Thymus (tissue), 11 donors: ENCODE data around the gene LMOD3. TPM values are rescaled to one million over a fixed set of nuclear protein-coding genes. Genes with fewer than 3 reads are reported as not detected.

Experiments
- DNase-seq, 9 donors: peaks; one replicate each; pipeline ENCODE4 v3.0.0-alpha.2; 2013; ENCODE audit warnings: low spot score in 9 of 9, low read depth in 6 of 9, missing footprints in 1 of 9
- H3K27ac ChIP-seq, 2 donors: one replicate each; pipeline ENCODE4 v1.5.1; 2013; ENCODE audit warnings: control low read depth in 1 of 2, low read depth in 1 of 2, low read length in 1 of 2, mild to moderate bottlenecking in 1 of 2, moderate library complexity in 1 of 2
- H3K27me3 ChIP-seq, 2 donors: one replicate each; pipeline ENCODE4 v1.5.1; 2013; ENCODE audit warnings: low read length in 1 of 2; ENCODE audit not compliant: control insufficient read depth in 2 of 2, insufficient read depth in 1 of 2
- H3K36me3 ChIP-seq, 2 donors: one replicate each; pipeline ENCODE4 v1.5.1; 2013; ENCODE audit warnings: low read length in 1 of 2, mild to moderate bottlenecking in 1 of 2, moderate library complexity in 1 of 2; ENCODE audit not compliant: control insufficient read depth in 2 of 2, insufficient read depth in 2 of 2
- H3K4me1 ChIP-seq, 2 donors: one replicate each; pipeline ENCODE4 v1.5.1; 2013; ENCODE audit warnings: low read length in 2 of 2; ENCODE audit not compliant: control insufficient read depth in 2 of 2, insufficient read depth in 2 of 2
- H3K4me3 ChIP-seq, 2 donors: one replicate each; pipeline ENCODE4 v1.5.1; 2013; ENCODE audit warnings: low read length in 2 of 2, control low read depth in 1 of 2, mild to moderate bottlenecking in 1 of 2
- H3K9me3 ChIP-seq, 2 donors: one replicate each; pipeline ENCODE4 v1.5.1; 2013; ENCODE audit warnings: low read length in 1 of 2, mild to moderate bottlenecking in 1 of 2; ENCODE audit not compliant: control insufficient read depth in 2 of 2, insufficient read depth in 1 of 2
- WGBS: extraction: QIAGEN DNeasy Blood & Tissue Kit; methylation state at CpG from one replicate; pipeline ENCODE4 v1.1.7; 2013; 5-methylcytosine and 5-hydroxymethylcytosine counted together
- polyA plus RNA-seq: library from polyadenylated mRNA; stranded (reverse); fragments of 200-250 nt; gene quantifications from one replicate; pipeline ENCODE4 v1.2.3, GENCODE V29; 2013
- total RNA-seq: library from RNA; stranded (reverse); fragments of 120-200 nt; gene quantifications from one replicate; pipeline ENCODE4 v1.2.4, GENCODE V29; 2013
- donor health status: healthy.

The LMOD3 gene
- total and polyA plus RNA-seq, 2 donors, result 0.11 to 0.14 TPM

- DNase-seq, result no peak
- Histone ChIP-seq H3K4me3 (no peak overlapping the region), H3K4me1 (no peaks in the 10 kb centered on the region), H3K36me3 (no peaks in the 10 kb centered on the region), H3K27ac (no peak overlapping the region), H3K27me3 (no peaks in the 10 kb centered on the region), H3K9me3 (no peaks in the 10 kb centered on the region)
- WGBS, result 97% methylated on average over 12 of the region's 12 CpGs
Measured at GRCh38 chr3:69118555-69118954, 3.8 kb downstream of the LMOD3 start.

- Histone ChIP-seq H3K36me3 (no peaks in the 10 kb centered on the region), H3K9me3 (no peaks in the 10 kb centered on the region), H3K27me3 (no peaks in the 10 kb centered on the region), H3K4me3 (no peak overlapping the region), H3K27ac (no peak overlapping the region), H3K4me1 (no peaks in the 10 kb centered on the region)
- 96% methylated on average over 3 of the region's 3 CpGs for WGBS
- DNase-seq, result no peak
Measured at GRCh38 chr3:69116897-69117296, 5.5 kb downstream of the LMOD3 start.

GRCh38 chr3:69116162-69116561, 6.2 kb downstream of the LMOD3 start:
- Histone ChIP-seq H3K27me3 (no peaks in the 10 kb centered on the region), H3K4me3 (no peak overlapping the region), H3K36me3 (no peaks in the 10 kb centered on the region), H3K27ac (no peak overlapping the region), H3K4me1 (no peaks in the 10 kb centered on the region), H3K9me3 (no peaks in the 10 kb centered on the region)
- WGBS, result 92% methylated on average over 4 of the region's 4 CpGs
- DNase-seq, result no peak

GRCh38 chr3:69115731-69116130, 6.7 kb downstream of the LMOD3 start:
- Histone ChIP-seq H3K36me3 (no peaks in the 10 kb centered on the region), H3K4me1 (no peaks in the 10 kb centered on the region), H3K9me3 (no peaks in the 10 kb centered on the region), H3K27ac (no peak overlapping the region), H3K4me3 (no peak overlapping the region), H3K27me3 (no peaks in the 10 kb centered on the region)
- DNase-seq, result no peak
- 92% methylated on average over 2 of the region's 2 CpGs for WGBS

GRCh38 chr3:69113536-69113935, 8.9 kb downstream of the LMOD3 start:
- Histone ChIP-seq H3K27me3 (no peaks in the 10 kb centered on the region), H3K27ac (no peak overlapping the region), H3K4me1 (no peaks in the 10 kb centered on the region), H3K4me3 (no peak overlapping the region), H3K9me3 (no peaks in the 10 kb centered on the region), H3K36me3 (no peaks in the 10 kb centered on the region)
- 87% methylated on average over 3 of the region's 3 CpGs for WGBS
- DNase-seq, result no peak

GRCh38 chr3:69110941-69111546, 11.4 kb downstream of the LMOD3 start:
- H3K36me3 ChIP-seq, result no peaks in the 10 kb centered on the region
- H3K27me3 ChIP-seq, result no peaks in the 10 kb centered on the region
- no peaks in the 10 kb centered on the region for H3K4me1 ChIP-seq
- 93% methylated on average over 1 of the region's 1 CpG for WGBS
- H3K9me3 ChIP-seq, result no peaks in the 10 kb centered on the region
- H3K4me3 ChIP-seq, result no peak overlapping the region
- DNase-seq, result no peak
- no peak overlapping the region for H3K27ac ChIP-seq

- H3K36me3 ChIP-seq, result peaks cover 7 to 9% of the 10 kb centered on the region in 2 donors
- no peak overlapping the region for H3K27ac ChIP-seq
- WGBS, result 85% methylated on average over 5 of the region's 5 CpGs
- H3K9me3 ChIP-seq, result no peaks in the 10 kb centered on the region
- H3K4me3 ChIP-seq, result no peak overlapping the region
- no peaks in the 10 kb centered on the region for H3K27me3 ChIP-seq
- DNase-seq, result no peak
- H3K4me1 ChIP-seq, result no peaks in the 10 kb centered on the region
Measured at GRCh38 chr3:69108811-69109210, 13.6 kb downstream of the LMOD3 start.

GRCh38 chr3:69107841-69108240, 14.6 kb downstream of the LMOD3 start:
- Histone ChIP-seq H3K4me1 (no peaks in the 10 kb centered on the region), H3K27ac (no peak overlapping the region), H3K4me3 (no peak overlapping the region), H3K27me3 (no peaks in the 10 kb centered on the region), H3K36me3 (peaks cover 7 to 19% of the 10 kb centered on the region in 2 donors), H3K9me3 (no peaks in the 10 kb centered on the region)
- no peak for DNase-seq
- WGBS, result 87% methylated on average over 5 of the region's 5 CpGs

GRCh38 chr3:69105320-69105719, 17.1 kb downstream of the LMOD3 start:
- Histone ChIP-seq H3K4me3 (no peak overlapping the region), H3K36me3 (peaks cover 16 to 37% of the 10 kb centered on the region in 2 donors), H3K4me1 (no peaks in the 10 kb centered on the region), H3K9me3 (no peaks in the 10 kb centered on the region), H3K27ac (no peak overlapping the region), H3K27me3 (no peaks in the 10 kb centered on the region)
- no peak for DNase-seq
- WGBS, result 51% methylated on average over 3 of the region's 3 CpGs
